Inflammatory macrophage treated with lipopolysaccharide for 4 hours (primary cell): ENCODE results near the gene NMBR.
A peak's percentile ranks its signal among the peaks of the same experiment; 100 is the strongest.
"Not testable (repeated sequence)": the region's sequence is repeated elsewhere in the genome, so short reads cannot be mapped to it uniquely, and the experiment has no call there.

Experiments
- DNase-seq: peaks from one replicate; pipeline ENCODE4 v3.0.0-alpha.2; 2020

Gene NMBR

DNA sequence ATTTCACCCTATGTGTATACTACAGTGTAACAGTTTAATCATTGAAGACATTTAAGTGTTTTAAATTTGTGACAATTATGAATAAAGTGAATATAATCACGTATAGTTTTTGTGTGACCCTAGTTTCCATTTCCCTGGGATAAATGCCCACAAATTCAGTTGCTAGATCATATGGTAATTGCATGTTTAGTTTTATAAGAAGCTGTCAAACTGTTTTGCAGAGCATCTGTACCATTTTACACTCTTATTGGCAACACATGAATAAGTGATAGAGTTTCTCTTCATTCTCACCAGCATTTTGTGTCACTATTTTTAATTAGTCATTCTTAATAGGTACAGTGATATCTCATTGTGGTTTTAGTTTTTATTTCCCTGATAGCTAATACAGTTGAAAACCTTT, 7.4 kb upstream of the NMBR start:
- no peak for DNase-seq

DNA sequence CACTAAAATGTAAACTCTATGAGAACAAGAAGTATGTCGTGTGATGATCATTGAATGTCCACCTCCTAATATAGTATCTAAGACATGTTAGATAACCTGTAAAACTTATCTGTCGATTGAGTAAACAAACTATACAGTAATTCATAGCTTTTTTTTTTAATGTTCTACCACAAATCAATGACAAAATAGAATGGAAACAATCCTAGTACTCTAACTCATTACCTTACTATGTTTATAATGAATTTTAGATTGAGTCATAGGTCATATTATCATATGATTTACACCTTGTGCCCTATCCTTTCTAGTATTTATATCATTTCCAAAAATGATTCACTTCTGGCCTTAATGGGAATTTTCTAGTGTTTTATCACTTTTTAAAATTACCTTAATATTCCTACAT, 6.3 kb upstream of the NMBR start:
- no peak for DNase-seq

DNA sequence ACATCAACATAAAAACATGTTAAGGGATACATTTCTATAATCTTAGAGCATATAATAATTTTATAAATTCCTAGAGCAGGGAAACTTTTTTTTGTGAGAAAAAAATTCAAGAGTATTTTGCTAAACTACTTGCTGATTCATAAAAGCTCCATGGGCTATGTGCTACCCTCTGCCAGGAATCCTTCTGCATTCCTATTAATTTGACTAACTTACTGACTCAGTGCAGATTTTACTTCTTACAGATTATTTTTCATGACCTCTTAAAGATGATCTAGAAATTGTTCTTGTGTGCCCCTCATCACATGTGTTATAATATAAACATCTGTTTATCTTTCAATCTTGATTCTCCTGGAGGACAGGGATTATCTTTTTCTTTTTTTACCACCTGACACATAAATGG, 5.8 kb upstream of the NMBR start:
- DNase-seq, result no peak

DNA sequence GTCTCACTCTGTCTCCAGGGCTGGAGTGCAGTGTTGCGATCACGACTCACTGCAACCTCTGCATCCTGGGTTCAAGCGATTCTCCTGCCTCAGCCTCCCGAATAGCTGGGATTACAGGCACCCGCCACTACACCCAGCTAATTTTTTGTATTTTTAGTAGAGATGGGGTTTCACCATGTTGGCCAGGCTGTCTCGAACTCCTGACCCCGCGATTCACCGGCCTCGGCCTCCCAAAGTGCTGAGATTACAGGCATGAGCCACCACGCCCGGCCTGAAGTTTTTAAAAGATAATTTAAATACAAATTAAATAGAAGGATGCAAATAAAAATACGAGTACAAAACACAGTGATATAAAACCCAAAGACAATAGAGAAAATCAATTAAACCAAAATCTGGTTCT, 5.4 kb downstream of the NMBR start:
- DNase-seq, result not testable (repeated sequence)

DNA sequence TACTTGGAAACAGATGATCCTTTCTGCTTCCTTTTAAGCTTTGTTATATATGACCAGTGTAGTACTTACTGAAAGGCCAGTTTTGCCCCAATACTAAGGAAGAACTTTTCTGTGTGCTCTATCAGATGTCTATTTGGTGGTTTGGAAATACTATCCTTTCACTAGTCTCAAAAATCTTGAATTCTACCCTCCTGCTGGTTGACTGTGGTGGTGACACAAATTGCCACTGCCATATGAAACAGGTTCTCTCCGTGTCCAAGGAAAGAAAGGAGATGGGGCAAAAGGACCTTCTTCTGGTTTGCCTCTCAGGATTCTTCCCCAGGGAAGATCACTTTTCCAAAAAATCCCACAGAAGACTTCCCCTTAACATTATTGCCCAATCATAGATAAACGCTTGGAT, 8.0 kb downstream of the NMBR start:
- no peak for DNase-seq

DNA sequence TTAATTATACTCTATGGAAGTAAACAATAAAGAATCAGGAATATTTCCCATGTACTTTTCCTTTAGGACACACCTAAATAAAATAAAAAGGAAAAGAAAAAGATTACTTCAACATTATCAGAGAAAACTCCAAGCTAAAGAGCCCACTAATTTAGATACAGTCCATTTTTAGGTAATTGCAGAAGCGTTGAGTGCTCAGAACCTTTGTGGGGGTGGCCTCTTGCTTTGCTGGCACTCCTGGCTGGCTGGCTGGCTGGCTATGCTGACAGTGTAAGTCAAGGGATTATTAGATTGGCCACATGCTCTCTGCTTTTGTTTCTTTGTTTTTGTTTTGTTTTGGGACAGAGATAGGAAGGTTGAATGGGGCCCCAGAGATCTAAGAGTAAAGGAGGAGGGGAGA, 14.3 kb downstream of the NMBR start, which contains the start of gene GJE1:
GJE1 (plus strand) TSS at position 301 of the 400 bp plus-strand sequence. CDS start 234 bp downstream, outside the sequence.
- no peak for DNase-seq

DNA sequence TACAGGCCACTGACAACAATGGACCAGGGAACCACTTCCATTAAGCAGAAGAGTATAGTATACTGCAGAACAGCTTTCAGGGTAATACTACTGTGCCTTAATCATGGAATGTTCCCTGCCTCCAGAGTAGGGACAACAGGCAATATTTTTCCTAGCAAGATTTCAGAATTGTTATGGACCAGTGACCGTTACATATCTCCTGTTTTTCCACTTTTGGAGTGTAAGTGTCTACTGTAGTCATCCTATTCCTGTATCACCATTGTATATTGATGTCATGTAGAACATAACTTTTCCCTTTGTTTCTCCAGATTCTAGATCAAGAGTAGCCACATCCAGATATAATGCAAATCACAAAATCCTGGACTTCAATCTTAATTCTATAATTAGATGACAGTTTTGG, 16.1 kb downstream of the NMBR start:
- DNase-seq, result no peak

DNA sequence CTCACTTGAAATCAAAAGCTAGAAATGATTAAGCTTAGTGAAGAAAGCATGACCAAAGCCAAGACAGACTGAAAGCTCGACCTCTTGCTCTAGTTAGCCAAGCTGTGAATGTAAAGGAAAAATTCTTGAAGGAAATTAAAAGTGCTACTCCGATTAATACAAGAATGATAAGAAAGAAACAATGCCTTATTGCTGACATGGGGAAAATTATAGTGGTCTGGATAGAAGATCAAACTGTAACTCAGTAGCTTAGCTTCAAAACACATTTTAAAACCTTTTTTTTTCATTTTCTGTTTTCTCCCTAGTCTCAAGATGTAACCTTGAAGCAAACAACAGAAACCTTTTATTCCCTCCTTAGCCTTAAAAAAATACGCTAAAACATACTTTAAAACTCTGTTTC, 25.6 kb downstream of the NMBR start:
- no peak for DNase-seq

DNA sequence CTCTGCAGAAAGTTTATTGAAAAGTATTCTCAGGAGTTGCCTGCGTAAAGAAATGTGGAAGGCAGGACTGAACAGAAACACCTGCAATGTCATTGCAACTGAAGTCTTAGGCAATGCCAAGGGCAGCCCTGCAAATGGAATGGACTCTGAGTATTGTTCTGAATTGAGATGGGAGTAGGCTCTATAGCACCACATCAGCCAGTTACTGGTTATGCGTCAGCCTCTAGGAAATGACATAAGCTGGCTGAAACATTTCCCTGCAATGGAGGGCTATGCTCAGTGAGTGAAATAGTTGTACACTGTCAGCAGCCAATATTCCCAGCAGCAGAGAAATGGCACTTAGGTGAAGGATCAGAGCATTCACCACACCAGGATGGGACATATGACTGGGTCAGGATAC, 28.0 kb downstream of the NMBR start:
- no peak for DNase-seq

DNA sequence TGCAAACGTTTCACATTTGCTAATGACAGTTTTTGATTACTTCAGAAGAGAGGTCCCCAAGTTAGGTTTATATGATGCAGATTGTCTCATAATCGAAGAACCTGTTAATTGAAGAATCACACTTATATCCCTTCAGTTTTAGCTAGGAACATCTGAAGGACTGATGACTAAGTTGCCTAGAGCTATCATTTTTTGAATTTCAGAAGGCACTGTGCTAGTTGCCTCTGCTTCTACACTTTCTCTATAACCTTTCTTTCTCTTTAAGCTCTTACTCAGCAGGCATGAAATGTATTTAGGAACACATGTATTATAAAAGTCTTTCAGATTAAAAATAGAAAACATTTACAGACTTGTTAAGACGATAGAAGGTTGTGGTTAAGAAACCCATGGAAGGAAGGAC, 28.6 kb downstream of the NMBR start:
- no peak for DNase-seq

DNA sequence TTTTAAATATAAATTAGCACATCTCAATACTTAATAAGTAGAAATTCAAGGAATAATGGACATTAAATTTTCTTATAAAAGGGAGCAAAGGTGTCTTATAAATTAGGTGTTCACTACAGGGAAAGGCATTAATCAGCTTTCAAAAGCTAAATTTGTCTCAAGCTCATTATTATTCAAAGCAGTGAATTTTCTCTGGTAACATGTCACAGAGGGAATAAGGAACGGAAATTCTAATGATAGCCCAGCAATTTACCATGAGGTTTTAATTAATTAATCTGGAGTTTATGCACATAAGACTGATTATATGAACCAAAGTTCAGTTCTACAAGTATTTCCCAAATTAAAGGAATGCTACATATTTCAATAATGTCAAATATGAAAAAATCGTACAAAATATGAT, 29.6 kb downstream of the NMBR start:
- DNase-seq, result no peak

DNA sequence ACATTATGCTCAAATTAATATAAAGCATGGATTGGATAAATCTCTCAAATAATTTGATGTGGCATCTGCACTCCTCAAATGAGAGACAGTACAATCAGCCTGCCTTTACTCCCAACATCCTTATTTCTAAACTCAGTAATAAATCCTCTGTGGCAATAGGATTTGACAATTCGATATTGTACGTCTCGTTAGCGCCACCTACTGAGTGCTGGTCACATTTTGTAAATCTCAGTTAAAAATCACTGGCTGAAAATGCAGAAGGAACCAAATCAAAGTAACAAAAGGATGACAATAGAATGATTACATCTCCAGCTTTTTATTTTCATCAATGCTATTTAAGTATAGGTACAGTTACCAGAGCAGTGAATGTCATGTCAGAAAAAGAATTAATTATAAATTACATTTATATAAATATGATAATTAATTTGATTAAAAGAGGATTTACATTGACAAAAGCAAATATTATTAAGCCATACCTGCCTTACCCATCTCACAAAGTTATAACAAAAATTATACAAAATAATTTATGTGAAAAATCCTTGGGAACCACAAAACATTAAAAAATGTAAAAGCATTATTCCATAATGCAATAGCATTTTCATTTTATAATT, 34.4 kb downstream of the NMBR start:
- peak; percentile 82 for DNase-seq

DNA sequence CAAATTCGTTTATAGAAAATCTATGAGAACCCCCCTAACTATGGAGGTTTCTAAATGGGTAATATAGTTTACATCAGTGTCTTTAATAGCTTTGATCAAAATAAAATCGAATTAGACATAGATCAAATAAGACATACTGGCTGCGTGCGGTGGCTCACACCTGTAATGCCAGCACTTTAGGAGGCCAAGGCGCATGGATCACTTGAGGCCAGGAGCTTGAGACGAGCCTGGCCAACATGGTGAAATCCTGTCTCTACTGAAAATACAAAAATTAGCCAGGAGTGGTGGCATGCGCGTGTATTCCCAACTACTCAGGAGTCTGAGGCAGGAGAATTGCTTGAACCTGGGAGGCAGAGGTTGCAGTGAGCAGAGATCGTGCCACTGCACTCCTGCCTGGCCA, 36.1 kb downstream of the NMBR start:
- DNase-seq, result not testable (repeated sequence)

DNA sequence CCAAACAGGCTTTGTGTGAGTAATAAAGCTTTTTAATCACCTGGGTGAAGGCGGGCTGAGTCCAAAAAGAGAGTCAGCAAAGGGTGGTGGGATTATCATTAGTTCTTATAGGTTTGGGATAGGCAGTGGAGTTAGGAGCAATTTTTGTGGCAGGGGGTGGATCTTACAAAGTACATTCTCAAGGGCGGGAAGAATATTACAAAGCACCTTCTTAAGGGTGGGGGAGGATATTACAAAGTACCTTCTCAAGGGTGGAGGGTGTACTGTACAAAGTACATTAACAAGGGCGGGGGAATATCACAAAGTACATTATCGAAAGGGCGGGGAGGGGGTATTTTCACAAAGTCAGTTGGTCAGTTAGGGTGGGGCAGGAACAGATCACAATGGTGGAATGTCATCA, 42.1 kb downstream of the NMBR start:
- DNase-seq, result not testable (repeated sequence)

DNA sequence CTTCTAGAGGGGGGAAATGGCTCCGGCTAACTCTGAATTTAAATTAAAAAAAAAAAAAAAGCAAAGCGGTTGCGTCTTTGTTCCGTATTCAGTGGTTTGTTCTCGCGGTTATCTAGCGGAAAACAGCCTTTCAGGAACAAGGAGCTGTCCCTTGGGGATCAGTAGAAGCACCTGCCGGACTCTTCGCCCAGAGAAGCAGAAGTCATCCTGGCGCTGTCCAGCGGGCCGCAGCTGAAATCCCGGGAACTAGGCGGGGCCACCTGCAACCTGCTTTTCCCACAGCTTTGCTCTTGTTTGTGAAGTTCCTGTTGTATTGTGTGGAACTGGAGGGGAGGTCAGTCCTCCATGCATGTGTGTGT, 58.1 kb downstream of the NMBR start:
- DNase-seq, result no peak

DNA sequence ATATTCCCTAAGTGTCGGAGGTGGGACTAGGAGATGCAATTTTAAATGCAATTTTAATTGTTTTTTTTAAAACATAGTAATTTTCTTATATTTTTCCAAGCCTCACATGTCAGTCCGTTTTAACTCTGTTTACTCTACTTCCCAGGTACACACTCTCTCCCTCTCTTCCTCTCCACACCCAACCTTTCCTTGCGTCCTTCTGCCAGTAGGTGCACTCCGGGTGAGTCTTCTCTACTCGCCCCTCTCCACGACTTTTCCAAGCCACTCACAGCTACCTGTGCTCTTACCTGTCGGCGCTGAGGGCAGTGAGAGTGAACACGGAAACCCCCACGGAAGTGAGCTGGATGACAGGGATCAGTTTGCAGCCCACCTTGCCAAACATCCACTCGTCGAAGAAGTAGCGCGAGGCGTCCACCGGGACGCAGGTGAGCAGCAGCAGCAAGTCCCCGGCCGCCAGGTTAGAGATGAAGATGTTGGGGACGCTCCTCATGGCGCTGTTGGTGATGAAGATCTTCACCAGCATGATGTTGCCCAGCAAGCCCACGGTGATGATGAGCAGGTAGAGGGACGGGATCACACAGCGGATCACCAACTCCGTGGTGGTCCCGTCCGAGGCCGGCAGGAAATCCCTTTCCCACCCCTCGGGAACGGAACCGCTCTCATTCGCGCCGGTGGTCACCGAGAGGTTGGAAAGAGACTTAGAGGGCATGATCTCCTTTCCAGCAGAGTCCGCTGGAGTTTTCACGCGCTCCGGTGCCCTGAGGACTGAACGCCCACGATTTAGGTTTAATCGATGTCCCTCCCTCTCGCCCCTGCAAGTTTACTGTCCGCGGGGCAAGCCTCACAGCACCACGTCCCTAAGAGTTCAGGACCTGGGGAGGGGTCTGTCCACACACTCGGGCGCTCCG, 58.7 kb downstream of the NMBR start:
- no peak for DNase-seq

DNA sequence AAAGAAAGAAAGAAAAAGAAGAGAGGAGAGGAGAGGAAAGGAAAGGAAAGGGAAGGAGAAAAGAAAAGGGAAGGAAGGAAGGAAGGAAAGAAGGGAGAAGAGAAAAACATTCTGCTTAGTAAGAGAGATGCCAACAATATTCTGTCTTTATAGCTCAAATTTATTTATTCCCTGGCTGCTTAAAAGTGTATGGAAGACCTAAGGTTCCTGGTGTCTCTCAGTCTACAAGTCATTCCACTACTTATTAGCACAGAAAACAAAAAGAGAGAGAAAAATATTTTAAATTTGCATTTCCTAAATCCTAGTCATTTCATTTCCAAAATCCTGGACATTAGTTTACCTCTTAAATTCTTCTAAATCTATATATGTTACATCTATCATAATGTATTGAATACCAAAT, 67.8 kb downstream of the NMBR start:
- DNase-seq, result no peak

DNA sequence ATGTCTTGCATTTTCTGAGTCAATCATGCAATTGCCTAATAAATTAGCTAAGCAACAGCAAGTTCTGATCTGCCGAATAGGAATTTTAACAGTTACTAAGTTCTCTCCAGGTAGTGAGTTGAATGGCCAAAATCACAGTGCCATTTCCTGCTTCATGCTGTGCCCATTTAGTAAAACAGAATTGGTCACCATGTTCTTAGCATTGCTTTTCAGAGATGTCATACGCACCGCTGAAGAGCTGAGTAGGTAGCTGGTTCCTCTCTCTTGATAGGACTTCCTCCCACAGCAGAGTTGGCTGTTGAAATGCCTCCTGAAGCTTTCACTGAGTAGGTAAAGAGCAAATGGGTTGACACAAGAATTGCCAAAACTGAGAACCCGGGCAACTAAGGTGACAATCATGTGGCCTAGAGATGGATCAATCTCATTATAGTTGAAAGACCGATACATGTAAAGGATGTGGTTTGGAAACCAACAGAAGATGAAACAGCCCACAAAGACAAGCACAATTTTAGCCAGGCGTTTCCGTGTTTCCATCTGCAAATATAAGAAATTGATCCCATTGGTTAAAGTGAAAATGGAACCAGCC, 71.3 kb downstream of the NMBR start:
- DNase-seq, result no peak

DNA sequence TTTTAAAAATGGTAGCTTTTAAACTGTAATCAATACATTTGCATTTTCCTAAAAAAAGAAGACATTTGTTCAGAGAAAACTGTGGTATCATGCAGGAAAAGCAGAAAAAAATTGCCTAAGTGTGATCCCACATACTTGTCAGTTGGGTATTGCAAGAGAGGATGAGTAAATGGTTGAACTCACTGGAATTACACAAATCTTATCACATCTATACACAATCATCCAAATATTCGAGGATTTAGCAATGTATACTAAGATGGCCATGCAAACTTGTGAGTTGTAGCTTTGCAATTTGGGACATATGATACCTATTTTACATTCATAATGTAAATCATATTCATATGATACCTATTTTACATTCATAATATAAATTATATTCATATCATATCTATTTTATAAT, 72.4 kb downstream of the NMBR start:
- no peak for DNase-seq

DNA sequence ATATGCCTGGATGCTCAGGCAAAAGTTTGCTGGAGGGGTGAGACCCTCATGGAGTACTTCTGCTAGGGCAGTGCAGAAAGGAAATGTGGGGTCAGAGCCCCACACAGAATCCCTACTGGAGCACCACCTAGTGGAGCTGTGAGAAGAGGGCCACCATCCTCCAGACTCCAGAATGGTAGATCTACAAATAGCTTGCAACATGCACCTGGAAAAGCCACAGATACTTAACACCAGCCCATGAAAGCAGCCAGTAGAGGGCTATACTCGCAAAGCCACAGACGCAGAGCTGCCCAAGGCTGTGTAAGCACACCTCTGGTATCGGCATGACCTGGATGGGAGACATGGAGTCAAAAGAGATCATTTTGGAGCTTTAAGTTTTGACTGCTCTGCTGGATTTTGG, 74.9 kb downstream of the NMBR start:
- DNase-seq, result no peak

DNA sequence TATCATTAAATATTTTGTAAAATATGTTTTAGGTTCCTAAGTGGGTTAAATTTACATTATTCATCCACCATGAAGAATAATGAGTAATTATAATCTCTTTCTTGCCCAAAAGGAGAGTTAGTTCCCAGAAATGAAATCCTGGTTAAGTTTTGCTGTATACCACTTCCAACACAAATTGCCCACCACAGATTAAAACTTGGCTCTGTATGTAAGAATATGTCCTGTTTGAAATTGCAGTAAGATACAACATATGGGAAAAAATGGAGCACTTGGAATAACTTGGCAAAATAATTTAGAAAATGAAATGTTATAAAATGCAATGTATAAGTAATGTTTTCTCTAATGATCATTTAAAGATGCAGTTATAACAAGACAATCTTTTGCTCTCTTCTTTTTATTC, 78.5 kb downstream of the NMBR start:
- DNase-seq, result no peak

DNA sequence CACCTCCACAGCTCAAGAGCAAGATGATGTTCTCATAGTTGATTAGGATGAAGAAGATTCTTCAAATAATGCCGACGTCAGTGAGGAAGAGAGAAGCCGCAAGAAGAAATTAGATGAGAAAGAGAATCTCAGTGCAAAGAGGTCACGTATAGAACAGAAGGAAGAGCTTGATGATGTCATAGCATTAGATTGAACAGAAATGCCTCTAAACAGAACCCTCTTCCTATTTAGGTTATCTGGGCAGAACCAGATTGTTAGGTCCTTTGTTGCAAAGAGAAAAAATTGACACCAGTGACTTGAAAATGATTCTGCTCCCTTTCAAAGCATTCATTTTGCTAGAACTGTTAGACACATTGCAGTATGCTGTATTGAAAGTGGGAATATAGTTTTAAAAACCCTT, 84.1 kb downstream of the NMBR start:
- DNase-seq, result not testable (repeated sequence)

DNA sequence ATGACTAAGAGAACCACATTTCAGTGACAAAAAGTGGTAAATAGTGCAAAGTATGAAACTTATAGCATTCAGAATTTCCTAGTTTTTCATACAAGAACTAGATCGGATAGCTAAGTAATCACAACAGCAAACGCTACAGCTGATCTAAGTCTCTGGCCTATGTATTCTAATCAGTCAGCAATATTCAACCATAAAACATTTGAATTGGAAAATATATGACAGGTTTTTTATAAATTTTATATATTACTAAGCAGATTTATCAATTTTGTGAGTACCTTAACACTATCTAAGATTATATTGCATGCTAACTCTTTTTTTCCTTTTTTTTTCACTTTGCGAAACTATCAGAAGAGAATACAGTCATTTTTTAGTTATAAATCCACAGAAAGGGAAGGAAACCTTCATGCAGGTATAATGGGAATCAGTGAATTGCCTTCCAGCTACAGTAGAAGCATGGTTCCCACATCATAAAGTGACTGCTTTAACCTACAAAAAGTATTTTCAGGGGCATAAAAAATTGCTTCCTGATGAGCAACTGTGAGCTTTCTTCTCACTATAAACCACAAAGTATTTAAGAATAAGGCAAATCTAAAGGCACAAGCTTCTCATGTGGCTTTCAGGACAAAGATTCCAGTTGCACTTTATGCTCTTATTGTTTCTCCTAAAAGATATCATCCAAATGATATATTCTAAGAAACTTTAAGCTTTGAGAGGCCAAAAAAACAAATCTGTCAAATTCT, 88.2 kb downstream of the NMBR start:
- DNase-seq, result no peak

DNA sequence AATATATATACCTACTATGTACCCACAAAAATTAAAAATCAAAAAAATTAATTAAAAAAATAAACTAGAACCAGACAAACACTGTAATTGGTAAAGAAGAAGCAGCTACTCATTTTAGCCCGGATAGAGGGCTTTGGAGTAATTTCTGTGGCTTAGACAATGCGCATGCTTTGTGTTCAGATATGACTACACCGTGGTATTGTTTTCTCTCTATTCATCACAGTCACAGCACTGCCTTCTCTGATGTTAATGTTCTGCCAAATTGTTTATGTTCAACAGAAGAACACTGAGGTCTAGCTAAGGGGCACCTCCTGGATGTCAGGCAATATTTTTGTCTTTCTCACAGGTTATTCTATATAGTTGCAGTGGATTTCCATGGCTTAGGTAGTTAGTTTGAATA, 91.7 kb downstream of the NMBR start:
- DNase-seq, result no peak
